Neural cell (in vitro differentiated cells): ENCODE data around the gene MORN4. TPM values are rescaled to one million over a fixed set of nuclear protein-coding genes. Genes with fewer than 3 reads are reported as not detected.

Experiments used
- H2AFZ ChIP-seq: fragments of 200-600, 300-800 bp; sonication (generic), shearing (Covaris generic); 2 replicates; pipeline ENCODE4 v1.6.0; 2014; ENCODE audit warnings: low read depth, mild to moderate bottlenecking, antibody characterized with exemption, low read length, moderate library complexity
- H3F3A ChIP-seq: fragments of 200-600 bp; shearing (Covaris generic); 2 replicates; pipeline ENCODE4 v1.6.1; 2016; ENCODE audit warnings: mild to moderate bottlenecking, moderate library complexity, mixed read lengths, antibody characterized with exemption, low read length; ENCODE audit not compliant: insufficient read depth, poor library complexity, severe bottlenecking
- H3K27ac ChIP-seq: fragments of 200-600, 300-800 bp; sonication (generic), shearing (Covaris generic); 2 replicates; pipeline ENCODE4 v1.5.1; 2014; ENCODE audit warnings: mild to moderate bottlenecking, low read length, moderate library complexity
- H3K27me3 ChIP-seq: fragments of 300-800, 200-600 bp; sonication (generic), shearing (Covaris generic); 2 replicates; pipeline ENCODE4 v1.6.0; 2014; ENCODE audit warnings: mild to moderate bottlenecking, low read depth, low read length, moderate library complexity; ENCODE audit not compliant: insufficient read depth
- H3K36me3 ChIP-seq: fragments of 300-800, 200-600 bp; sonication (generic), shearing (Covaris generic); 2 replicates; pipeline ENCODE4 v1.5.1; 2014; ENCODE audit warnings: mild to moderate bottlenecking, antibody characterized with exemption, low read length, moderate library complexity; ENCODE audit not compliant: insufficient read depth
- H3K4me2 ChIP-seq: fragments of 300-800, 200-600 bp; sonication (generic), shearing (Covaris generic); 2 replicates; pipeline ENCODE4 v1.6.0; 2014; ENCODE audit warnings: mild to moderate bottlenecking, low read length
- H3K4me3 ChIP-seq: fragments of 300-800, 200-600 bp; sonication (generic), shearing (Covaris generic); 2 replicates; pipeline ENCODE4 v1.5.1; 2014; ENCODE audit warnings: mild to moderate bottlenecking, low read length, moderate library complexity
- H3K79me2 ChIP-seq: fragments of 200-600 bp; shearing (Covaris generic); replicated peaks from 2 replicates; pipeline ENCODE4 v1.6.0; 2014; ENCODE audit warnings: mild to moderate bottlenecking, low read length, moderate library complexity; ENCODE audit not compliant: insufficient read depth
- H3K9ac ChIP-seq: fragments of 300-800, 200-600 bp; sonication (generic), shearing (Covaris generic); 2 replicates; pipeline ENCODE4 v1.6.1; 2016; ENCODE audit warnings: mild to moderate bottlenecking, low read length, mixed read lengths
- H3K9me2 ChIP-seq: fragments of 200-600 bp; shearing (Covaris generic); 2 replicates; pipeline ENCODE4 v1.6.1; 2016; ENCODE audit warnings: mild to moderate bottlenecking, low read length, mixed read lengths; ENCODE audit not compliant: insufficient read depth
- H3K9me3 ChIP-seq: fragments of 200-600, 300-800 bp; sonication (generic), shearing (Covaris generic); 2 replicates; pipeline ENCODE4 v1.6.1; 2016; ENCODE audit warnings: mild to moderate bottlenecking, mixed run types, low read length, moderate library complexity, mixed read lengths
- H4K20me1 ChIP-seq: fragments of 200-600 bp; shearing (Covaris generic); 2 replicates; pipeline ENCODE4 v1.6.1; 2016; ENCODE audit warnings: mild to moderate bottlenecking, mixed run types; ENCODE audit not compliant: insufficient read depth
- EP300 ChIP-seq: fragments of 450-650 bp; conservative IDR thresholded peaks from 2 replicates; pipeline ENCODE4 v1.6.1; 2014; ENCODE audit warnings: antibody characterized with exemption, mild to moderate bottlenecking, moderate library complexity; ENCODE audit not compliant: poor library complexity, severe bottlenecking
- EZH2 ChIP-seq: fragments of 200-600, 300-800 bp; shearing (Covaris generic), sonication (generic); IDR thresholded peaks from 2 replicates; pipeline ENCODE4 v1.6.1; 2014; ENCODE audit warnings: antibody characterized with exemption, low read length, borderline replicate concordance, mild to moderate bottlenecking; ENCODE audit not compliant: insufficient read depth, poor library complexity, severe bottlenecking
- MXI1 ChIP-seq: fragments of 450-650 bp; conservative IDR thresholded peaks from 2 replicates; pipeline ENCODE4 v1.6.1; 2014; ENCODE audit warnings: antibody characterized with exemption, mild to moderate bottlenecking; ENCODE audit not compliant: poor library complexity, severe bottlenecking
- POLR2AphosphoS5 ChIP-seq: IDR thresholded peaks from 2 replicates; pipeline ENCODE4 v1.6.1; 2012
- RAD21 ChIP-seq: fragments of 450-650 bp; conservative IDR thresholded peaks from 2 replicates; pipeline ENCODE4 v1.6.1; 2014; ENCODE audit warnings: antibody characterized with exemption, mild to moderate bottlenecking, moderate library complexity
- SMC3 ChIP-seq: fragments of 450-650 bp; conservative IDR thresholded peaks from 2 replicates; pipeline ENCODE4 v1.6.1; 2014; ENCODE audit warnings: antibody characterized with exemption, mild to moderate bottlenecking, moderate library complexity; ENCODE audit not compliant: poor library complexity
- TAF1 ChIP-seq: IDR thresholded peaks from 2 replicates; pipeline ENCODE4 v1.6.1; 2012; ENCODE audit warnings: low read depth
- polyA plus RNA-seq: library from polyadenylated mRNA; depleted of rRNA; stranded (reverse); fragments of >200 nt; gene quantifications from 2 replicates; pipeline ENCODE4 v1.2.3, GENCODE V29; 2014
- TF ChIP-seq, protein P1 (sequence below): IDR thresholded peaks from 2 replicates; pipeline ENCODE4 v1.6.1; 2012; ENCODE audit warnings: borderline replicate concordance
- TF ChIP-seq, protein P2 (sequence below): fragments of 450-650 bp; IDR thresholded peaks from 2 replicates; pipeline ENCODE4 v1.5.1; 2014; ENCODE audit warnings: antibody characterized with exemption, mild to moderate bottlenecking, moderate library complexity; ENCODE audit not compliant: poor library complexity, severe bottlenecking

MORN4 gene
- polyA plus RNA-seq, 1 donor from 2014 or later = 64.7 TPM

DNA sequence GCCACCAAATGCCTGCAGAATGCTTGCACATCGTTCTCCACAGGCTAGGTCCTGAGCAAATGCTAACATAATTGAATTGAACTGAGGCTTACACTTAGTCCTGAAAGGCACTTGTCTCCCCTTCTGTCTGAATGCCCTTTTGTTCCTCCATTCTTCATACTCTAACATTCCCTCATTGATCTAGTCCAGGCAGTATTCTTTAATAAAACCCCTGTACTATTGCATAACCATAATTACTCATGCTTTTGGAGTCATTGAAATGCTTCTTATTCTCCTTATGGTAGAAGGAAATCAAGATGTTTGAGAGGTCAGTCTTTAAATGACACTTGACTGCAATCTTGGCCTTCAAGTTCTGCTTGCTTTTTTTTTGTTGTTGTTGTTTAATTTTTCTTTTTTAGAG, 14.3 kb upstream of the MORN4 start:
- no peaks in the 10 kb centered on the region for H3K9me2 ChIP-seq
- no peak overlapping the region for H3K9ac ChIP-seq
- peaks cover 5% of the 10 kb centered on the region for H3K36me3 ChIP-seq
- no peak overlapping the region for H3K4me3 ChIP-seq
- no peak overlapping the region for H3K27ac ChIP-seq
- H3K27me3 ChIP-seq = no peaks in the 10 kb centered on the region
- H2AFZ ChIP-seq = no peak overlapping the region
- peaks cover 11% of the 10 kb centered on the region for H3K79me2 ChIP-seq
- H3K9me3 ChIP-seq = no peaks in the 10 kb centered on the region
- H3F3A ChIP-seq = no peaks in the 10 kb centered on the region
- TF ChIP-seq, protein P1, sequence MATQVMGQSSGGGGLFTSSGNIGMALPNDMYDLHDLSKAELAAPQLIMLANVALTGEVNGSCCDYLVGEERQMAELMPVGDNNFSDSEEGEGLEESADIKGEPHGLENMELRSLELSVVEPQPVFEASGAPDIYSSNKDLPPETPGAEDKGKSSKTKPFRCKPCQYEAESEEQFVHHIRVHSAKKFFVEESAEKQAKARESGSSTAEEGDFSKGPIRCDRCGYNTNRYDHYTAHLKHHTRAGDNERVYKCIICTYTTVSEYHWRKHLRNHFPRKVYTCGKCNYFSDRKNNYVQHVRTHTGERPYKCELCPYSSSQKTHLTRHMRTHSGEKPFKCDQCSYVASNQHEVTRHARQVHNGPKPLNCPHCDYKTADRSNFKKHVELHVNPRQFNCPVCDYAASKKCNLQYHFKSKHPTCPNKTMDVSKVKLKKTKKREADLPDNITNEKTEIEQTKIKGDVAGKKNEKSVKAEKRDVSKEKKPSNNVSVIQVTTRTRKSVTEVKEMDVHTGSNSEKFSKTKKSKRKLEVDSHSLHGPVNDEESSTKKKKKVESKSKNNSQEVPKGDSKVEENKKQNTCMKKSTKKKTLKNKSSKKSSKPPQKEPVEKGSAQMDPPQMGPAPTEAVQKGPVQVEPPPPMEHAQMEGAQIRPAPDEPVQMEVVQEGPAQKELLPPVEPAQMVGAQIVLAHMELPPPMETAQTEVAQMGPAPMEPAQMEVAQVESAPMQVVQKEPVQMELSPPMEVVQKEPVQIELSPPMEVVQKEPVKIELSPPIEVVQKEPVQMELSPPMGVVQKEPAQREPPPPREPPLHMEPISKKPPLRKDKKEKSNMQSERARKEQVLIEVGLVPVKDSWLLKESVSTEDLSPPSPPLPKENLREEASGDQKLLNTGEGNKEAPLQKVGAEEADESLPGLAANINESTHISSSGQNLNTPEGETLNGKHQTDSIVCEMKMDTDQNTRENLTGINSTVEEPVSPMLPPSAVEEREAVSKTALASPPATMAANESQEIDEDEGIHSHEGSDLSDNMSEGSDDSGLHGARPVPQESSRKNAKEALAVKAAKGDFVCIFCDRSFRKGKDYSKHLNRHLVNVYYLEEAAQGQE = no peak
- TF ChIP-seq SMC3 (no peak), MXI1 (no peak), RAD21 (no peak), EZH2 (no peak), TAF1 (no peak), EP300 (no peak), POLR2AphosphoS5 (no peak)
- TF ChIP-seq, protein P2, sequence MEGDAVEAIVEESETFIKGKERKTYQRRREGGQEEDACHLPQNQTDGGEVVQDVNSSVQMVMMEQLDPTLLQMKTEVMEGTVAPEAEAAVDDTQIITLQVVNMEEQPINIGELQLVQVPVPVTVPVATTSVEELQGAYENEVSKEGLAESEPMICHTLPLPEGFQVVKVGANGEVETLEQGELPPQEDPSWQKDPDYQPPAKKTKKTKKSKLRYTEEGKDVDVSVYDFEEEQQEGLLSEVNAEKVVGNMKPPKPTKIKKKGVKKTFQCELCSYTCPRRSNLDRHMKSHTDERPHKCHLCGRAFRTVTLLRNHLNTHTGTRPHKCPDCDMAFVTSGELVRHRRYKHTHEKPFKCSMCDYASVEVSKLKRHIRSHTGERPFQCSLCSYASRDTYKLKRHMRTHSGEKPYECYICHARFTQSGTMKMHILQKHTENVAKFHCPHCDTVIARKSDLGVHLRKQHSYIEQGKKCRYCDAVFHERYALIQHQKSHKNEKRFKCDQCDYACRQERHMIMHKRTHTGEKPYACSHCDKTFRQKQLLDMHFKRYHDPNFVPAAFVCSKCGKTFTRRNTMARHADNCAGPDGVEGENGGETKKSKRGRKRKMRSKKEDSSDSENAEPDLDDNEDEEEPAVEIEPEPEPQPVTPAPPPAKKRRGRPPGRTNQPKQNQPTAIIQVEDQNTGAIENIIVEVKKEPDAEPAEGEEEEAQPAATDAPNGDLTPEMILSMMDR = no peak
- H3K4me2 ChIP-seq = no peak overlapping the region
- no peaks in the 10 kb centered on the region for H4K20me1 ChIP-seq

DNA sequence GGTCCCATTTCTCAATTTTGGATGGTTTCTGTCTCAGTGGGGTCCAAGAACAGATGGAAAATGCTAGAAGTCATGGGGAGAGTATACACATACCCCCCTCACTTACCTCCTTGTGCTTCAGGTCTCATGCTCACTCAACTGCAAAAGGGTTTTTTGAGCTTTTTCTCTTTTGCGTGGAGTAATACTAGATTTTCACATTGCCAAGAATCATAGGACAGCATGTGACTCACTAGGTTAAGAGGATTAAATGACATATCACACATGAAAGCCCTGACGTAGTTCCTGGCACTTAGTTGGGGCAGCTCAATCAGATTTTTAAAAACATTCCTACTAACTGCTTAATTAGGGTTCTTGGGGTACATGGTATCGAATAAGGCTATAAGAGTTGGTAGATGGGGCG, 11.6 kb upstream of the MORN4 start:
- Histone ChIP-seq H3K9me3 (no peaks in the 10 kb centered on the region), H3K4me3 (no peak overlapping the region), H3F3A (no peaks in the 10 kb centered on the region), H3K9me2 (no peaks in the 10 kb centered on the region), H3K27ac (no peak overlapping the region), H2AFZ (no peak overlapping the region), H3K79me2 (peaks cover 22% of the 10 kb centered on the region), H3K4me2 (no peak overlapping the region), H3K27me3 (no peaks in the 10 kb centered on the region), H4K20me1 (no peaks in the 10 kb centered on the region), H3K36me3 (no peaks in the 10 kb centered on the region), H3K9ac (no peak overlapping the region)
- TF ChIP-seq, protein P1 = no peak
- TF ChIP-seq, protein P2 = no peak
- TF ChIP-seq SMC3 (no peak), MXI1 (no peak), EZH2 (no peak), EP300 (no peak), RAD21 (no peak), TAF1 (no peak), POLR2AphosphoS5 (no peak)
